Right lobe of liver (tissue), 4 donors: ENCODE measurements around the gene PIGC.

ENCODE experiments used
- POLR2A ChIP-seq: fragments of 450-650 bp; IDR thresholded peaks from one replicate; pipeline ENCODE4 v1.6.1; 2017; ENCODE audit warnings: antibody characterized with exemption, mild to moderate bottlenecking
- TF ChIP-seq, protein P1 (sequence below), 4 donors: fragments of 200-600 bp in 3 of 4; fragments of 450-650 bp in 1 of 4; IDR thresholded peaks; one replicate each; pipeline versions ENCODE4 v1.5.1 to v1.8.0; 2016 to 2022; ENCODE audit warnings: antibody characterized with exemption in 4 of 4, mild to moderate bottlenecking in 2 of 4
- donor health status: DM: no; HTN: no; CAD: no.
- donor health status: DM: no; HTN: no; CAD: no.
- donor health status: DM: no; HTN: yes; CAD: no.

DNA sequence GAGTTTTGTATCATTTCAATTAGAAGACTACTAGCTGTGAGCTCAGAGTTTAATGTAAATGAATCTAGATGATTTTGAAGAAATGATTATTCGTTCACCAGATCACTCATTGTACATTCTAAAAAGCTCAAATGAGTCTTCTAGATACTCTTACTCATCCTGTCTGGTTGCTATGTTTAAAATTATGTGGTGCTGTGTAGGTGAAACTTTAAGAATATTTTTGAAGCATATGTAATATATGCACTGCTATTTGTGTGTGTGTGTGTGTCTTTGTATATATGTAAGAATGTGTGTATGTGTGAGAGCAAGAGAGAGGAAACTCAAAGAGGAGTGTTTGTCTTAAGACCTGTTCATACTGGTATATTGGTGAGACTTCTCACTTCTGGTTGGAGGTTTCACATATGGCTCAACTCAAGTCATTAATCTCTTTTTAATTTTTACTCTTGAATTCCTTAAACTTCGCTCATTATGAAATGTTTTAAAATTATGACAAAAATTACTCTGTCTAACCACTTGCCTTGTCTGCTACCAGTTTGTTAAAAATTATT lies 32.0 kb downstream of the PIGC start:
- TF ChIP-seq, protein P1, sequence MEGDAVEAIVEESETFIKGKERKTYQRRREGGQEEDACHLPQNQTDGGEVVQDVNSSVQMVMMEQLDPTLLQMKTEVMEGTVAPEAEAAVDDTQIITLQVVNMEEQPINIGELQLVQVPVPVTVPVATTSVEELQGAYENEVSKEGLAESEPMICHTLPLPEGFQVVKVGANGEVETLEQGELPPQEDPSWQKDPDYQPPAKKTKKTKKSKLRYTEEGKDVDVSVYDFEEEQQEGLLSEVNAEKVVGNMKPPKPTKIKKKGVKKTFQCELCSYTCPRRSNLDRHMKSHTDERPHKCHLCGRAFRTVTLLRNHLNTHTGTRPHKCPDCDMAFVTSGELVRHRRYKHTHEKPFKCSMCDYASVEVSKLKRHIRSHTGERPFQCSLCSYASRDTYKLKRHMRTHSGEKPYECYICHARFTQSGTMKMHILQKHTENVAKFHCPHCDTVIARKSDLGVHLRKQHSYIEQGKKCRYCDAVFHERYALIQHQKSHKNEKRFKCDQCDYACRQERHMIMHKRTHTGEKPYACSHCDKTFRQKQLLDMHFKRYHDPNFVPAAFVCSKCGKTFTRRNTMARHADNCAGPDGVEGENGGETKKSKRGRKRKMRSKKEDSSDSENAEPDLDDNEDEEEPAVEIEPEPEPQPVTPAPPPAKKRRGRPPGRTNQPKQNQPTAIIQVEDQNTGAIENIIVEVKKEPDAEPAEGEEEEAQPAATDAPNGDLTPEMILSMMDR (IDR thresholded peaks at IDR 0.05), result no peak
- no peak for TF ChIP-seq POLR2A
